Measurements from ENCODE around the gene RNF157.

The RNF157 gene

GRCh38 chr17:76173474-76173873 is 66.8 kb downstream of the RNF157 start:
- H3K27me3 ChIP-seq (ENCODE audit: insufficient read depth, low read length) = no peaks in the 10 kb centered on the region
- H3K9me3 ChIP-seq (ENCODE audit: insufficient read depth, low read depth, low read length) = no peaks in the 10 kb centered on the region
- no peaks in the 10 kb centered on the region for H3K36me3 ChIP-seq (ENCODE audit: insufficient read depth, low read depth, low read length)
- H3K4me1 ChIP-seq (ENCODE audit: insufficient read depth, low read length) = no peaks in the 10 kb centered on the region
- H3K27ac ChIP-seq (ENCODE audit: low read length) = no peak overlapping the region
- H3K4me3 ChIP-seq (ENCODE audit: low read length) = no peak overlapping the region
- no peak overlapping the region for H3K9ac ChIP-seq (ENCODE audit: low read depth, low read length)

GRCh38 chr17:76171706-76172105 is 68.6 kb downstream of the RNF157 start:
- Histone ChIP-seq H3K9ac (ENCODE audit: low read depth, low read length) (no peak overlapping the region), H3K27ac (ENCODE audit: low read length) (no peak overlapping the region), H3K36me3 (ENCODE audit: insufficient read depth, low read depth, low read length) (no peaks in the 10 kb centered on the region), H3K4me1 (ENCODE audit: insufficient read depth, low read length) (no peaks in the 10 kb centered on the region), H3K9me3 (ENCODE audit: insufficient read depth, low read depth, low read length) (no peaks in the 10 kb centered on the region), H3K27me3 (ENCODE audit: insufficient read depth, low read length) (no peaks in the 10 kb centered on the region), H3K4me3 (ENCODE audit: low read length) (no peak overlapping the region)

GRCh38 chr17:76170114-76170513 is 70.2 kb downstream of the RNF157 start:
- Histone ChIP-seq H3K27me3 (ENCODE audit: insufficient read depth, low read length) (no peaks in the 10 kb centered on the region), H3K36me3 (ENCODE audit: insufficient read depth, low read depth, low read length) (no peaks in the 10 kb centered on the region), H3K9me3 (ENCODE audit: insufficient read depth, low read depth, low read length) (no peaks in the 10 kb centered on the region), H3K4me3 (ENCODE audit: low read length) (no peak overlapping the region), H3K27ac (ENCODE audit: low read length) (no peak overlapping the region), H3K4me1 (ENCODE audit: insufficient read depth, low read length) (no peaks in the 10 kb centered on the region), H3K9ac (ENCODE audit: low read depth, low read length) (no peak overlapping the region)

GRCh38 chr17:76166906-76167305 is 73.4 kb downstream of the RNF157 start:
- Histone ChIP-seq H3K9me3 (ENCODE audit: insufficient read depth, low read depth, low read length) (no peaks in the 10 kb centered on the region), H3K4me3 (ENCODE audit: low read length) (no peak overlapping the region), H3K27ac (ENCODE audit: low read length) (no peak overlapping the region), H3K9ac (ENCODE audit: low read depth, low read length) (no peak overlapping the region), H3K27me3 (ENCODE audit: insufficient read depth, low read length) (no peaks in the 10 kb centered on the region), H3K36me3 (ENCODE audit: insufficient read depth, low read depth, low read length) (no peaks in the 10 kb centered on the region), H3K4me1 (ENCODE audit: insufficient read depth, low read length) (peaks cover 10% of the 10 kb centered on the region)

GRCh38 chr17:76166168-76166567 is 74.1 kb downstream of the RNF157 start:
- H3K36me3 ChIP-seq (ENCODE audit: insufficient read depth, low read depth, low read length) = no peaks in the 10 kb centered on the region
- no peaks in the 10 kb centered on the region for H3K9me3 ChIP-seq (ENCODE audit: insufficient read depth, low read depth, low read length)
- H3K27me3 ChIP-seq (ENCODE audit: insufficient read depth, low read length) = no peaks in the 10 kb centered on the region
- no peak overlapping the region for H3K4me3 ChIP-seq (ENCODE audit: low read length)
- peaks cover 10% of the 10 kb centered on the region for H3K4me1 ChIP-seq (ENCODE audit: insufficient read depth, low read length)
- no peak overlapping the region for H3K9ac ChIP-seq (ENCODE audit: low read depth, low read length)
- H3K27ac ChIP-seq (ENCODE audit: low read length) = no peak overlapping the region

- peaks cover 10% of the 10 kb centered on the region for H3K4me1 ChIP-seq (ENCODE audit: insufficient read depth, low read length)
- no peak overlapping the region for H3K27ac ChIP-seq (ENCODE audit: low read length)
- H3K36me3 ChIP-seq (ENCODE audit: insufficient read depth, low read depth, low read length) = no peaks in the 10 kb centered on the region
- H3K9ac ChIP-seq (ENCODE audit: low read depth, low read length) = no peak overlapping the region
- H3K4me3 ChIP-seq (ENCODE audit: low read length) = no peak overlapping the region
- H3K9me3 ChIP-seq (ENCODE audit: insufficient read depth, low read depth, low read length) = no peaks in the 10 kb centered on the region
- H3K27me3 ChIP-seq (ENCODE audit: insufficient read depth, low read length) = no peaks in the 10 kb centered on the region
Measured at GRCh38 chr17:76164331-76164730, 76.0 kb downstream of the RNF157 start.

GRCh38 chr17:76163919-76164318 is 76.4 kb downstream of the RNF157 start:
- no peak overlapping the region for H3K4me3 ChIP-seq (ENCODE audit: low read length)
- H3K4me1 ChIP-seq (ENCODE audit: insufficient read depth, low read length) = peaks cover 10% of the 10 kb centered on the region
- H3K27ac ChIP-seq (ENCODE audit: low read length) = no peak overlapping the region
- no peaks in the 10 kb centered on the region for H3K36me3 ChIP-seq (ENCODE audit: insufficient read depth, low read depth, low read length)
- no peaks in the 10 kb centered on the region for H3K9me3 ChIP-seq (ENCODE audit: insufficient read depth, low read depth, low read length)
- H3K27me3 ChIP-seq (ENCODE audit: insufficient read depth, low read length) = no peaks in the 10 kb centered on the region
- H3K9ac ChIP-seq (ENCODE audit: low read depth, low read length) = no peak overlapping the region

GRCh38 chr17:76161619-76162266 is 78.5 kb downstream of the RNF157 start:
- Histone ChIP-seq H3K36me3 (ENCODE audit: insufficient read depth, low read depth, low read length) (no peaks in the 10 kb centered on the region), H3K9ac (ENCODE audit: low read depth, low read length) (no peak overlapping the region), H3K27me3 (ENCODE audit: insufficient read depth, low read length) (no peaks in the 10 kb centered on the region), H3K9me3 (ENCODE audit: insufficient read depth, low read depth, low read length) (no peaks in the 10 kb centered on the region), H3K4me1 (ENCODE audit: insufficient read depth, low read length) (peaks cover 10% of the 10 kb centered on the region), H3K27ac (ENCODE audit: low read length) (no peak overlapping the region), H3K4me3 (ENCODE audit: low read length) (no peak overlapping the region)

- no peak overlapping the region for H3K4me3 ChIP-seq (ENCODE audit: low read length)
Measured at GRCh38 chr17:76160896-76161528, 79.3 kb downstream of the RNF157 start.

GRCh38 chr17:76159157-76159556 is 81.1 kb downstream of the RNF157 start:
- no peaks in the 10 kb centered on the region for H3K27me3 ChIP-seq (ENCODE audit: insufficient read depth, low read length)
- no peak overlapping the region for H3K9ac ChIP-seq (ENCODE audit: low read depth, low read length)
- peaks cover 3% of the 10 kb centered on the region; the same call in 1 of the 2 replicates for H3K4me1 ChIP-seq (ENCODE audit: insufficient read depth, low read length)
- H3K27ac ChIP-seq (ENCODE audit: low read length) = no peak overlapping the region
- no peaks in the 10 kb centered on the region for H3K9me3 ChIP-seq (ENCODE audit: insufficient read depth, low read depth, low read length)
- H3K36me3 ChIP-seq (ENCODE audit: insufficient read depth, low read depth, low read length) = no peaks in the 10 kb centered on the region
- no peak overlapping the region for H3K4me3 ChIP-seq (ENCODE audit: low read length)

More at GRCh38 chr17:76160896-76161528, 79.3 kb downstream of the RNF157 start:
- Histone ChIP-seq H3K27me3 (ENCODE audit: insufficient read depth, low read length) (no peaks in the 10 kb centered on the region), H3K9me3 (ENCODE audit: insufficient read depth, low read depth, low read length) (no peaks in the 10 kb centered on the region), H3K4me1 (ENCODE audit: insufficient read depth, low read length) (peaks cover 10% of the 10 kb centered on the region), H3K36me3 (ENCODE audit: insufficient read depth, low read depth, low read length) (no peaks in the 10 kb centered on the region), H3K9ac (ENCODE audit: low read depth, low read length) (no peak overlapping the region), H3K27ac (ENCODE audit: low read length) (no peak overlapping the region)

- H3K9ac ChIP-seq (ENCODE audit: low read depth, low read length) = no peak overlapping the region
- H3K4me1 ChIP-seq (ENCODE audit: insufficient read depth, low read length) = no peaks in the 10 kb centered on the region
- H3K9me3 ChIP-seq (ENCODE audit: insufficient read depth, low read depth, low read length) = no peaks in the 10 kb centered on the region
- no peak overlapping the region for H3K27ac ChIP-seq (ENCODE audit: low read length)
- no peaks in the 10 kb centered on the region for H3K36me3 ChIP-seq (ENCODE audit: insufficient read depth, low read depth, low read length)
- no peak overlapping the region for H3K4me3 ChIP-seq (ENCODE audit: low read length)
- no peaks in the 10 kb centered on the region for H3K27me3 ChIP-seq (ENCODE audit: insufficient read depth, low read length)
Measured at GRCh38 chr17:76157759-76158158, 82.5 kb downstream of the RNF157 start.

GRCh38 chr17:76156662-76156991 is 83.7 kb downstream of the RNF157 start:
- Histone ChIP-seq H3K27ac (ENCODE audit: low read length) (no peak overlapping the region), H3K4me1 (ENCODE audit: insufficient read depth, low read length) (no peaks in the 10 kb centered on the region), H3K9me3 (ENCODE audit: insufficient read depth, low read depth, low read length) (no peaks in the 10 kb centered on the region), H3K4me3 (ENCODE audit: low read length) (no peak overlapping the region), H3K9ac (ENCODE audit: low read depth, low read length) (no peak overlapping the region), H3K36me3 (ENCODE audit: insufficient read depth, low read depth, low read length) (no peaks in the 10 kb centered on the region; the same call in 1 of the 2 replicates), H3K27me3 (ENCODE audit: insufficient read depth, low read length) (peaks cover under 1% of the 10 kb centered on the region; the same call in 1 of the 2 replicates)

Measured in iPS-20b (cell line).